Neural cell (in vitro differentiated cells): ENCODE data around the gene SH3PXD2A. TPM values are rescaled to one million over a fixed set of nuclear protein-coding genes. Genes with fewer than 3 reads are reported as not detected.

ENCODE experiments used
- H2AFZ ChIP-seq: fragments of 200-600, 300-800 bp; sonication (generic), shearing (Covaris generic); 2 replicates; pipeline ENCODE4 v1.6.0; 2014; ENCODE audit warnings: low read depth, mild to moderate bottlenecking, antibody characterized with exemption, low read length, moderate library complexity
- H3F3A ChIP-seq: fragments of 200-600 bp; shearing (Covaris generic); 2 replicates; pipeline ENCODE4 v1.6.1; 2016; ENCODE audit warnings: mild to moderate bottlenecking, moderate library complexity, mixed read lengths, antibody characterized with exemption, low read length; ENCODE audit not compliant: insufficient read depth, poor library complexity, severe bottlenecking
- H3K27ac ChIP-seq: fragments of 200-600, 300-800 bp; sonication (generic), shearing (Covaris generic); 2 replicates; pipeline ENCODE4 v1.5.1; 2014; ENCODE audit warnings: mild to moderate bottlenecking, low read length, moderate library complexity
- H3K27me3 ChIP-seq: fragments of 300-800, 200-600 bp; sonication (generic), shearing (Covaris generic); 2 replicates; pipeline ENCODE4 v1.6.0; 2014; ENCODE audit warnings: mild to moderate bottlenecking, low read depth, low read length, moderate library complexity; ENCODE audit not compliant: insufficient read depth
- H3K36me3 ChIP-seq: fragments of 300-800, 200-600 bp; sonication (generic), shearing (Covaris generic); 2 replicates; pipeline ENCODE4 v1.5.1; 2014; ENCODE audit warnings: mild to moderate bottlenecking, antibody characterized with exemption, low read length, moderate library complexity; ENCODE audit not compliant: insufficient read depth
- H3K4me2 ChIP-seq: fragments of 300-800, 200-600 bp; sonication (generic), shearing (Covaris generic); 2 replicates; pipeline ENCODE4 v1.6.0; 2014; ENCODE audit warnings: mild to moderate bottlenecking, low read length
- H3K4me3 ChIP-seq: fragments of 300-800, 200-600 bp; sonication (generic), shearing (Covaris generic); 2 replicates; pipeline ENCODE4 v1.5.1; 2014; ENCODE audit warnings: mild to moderate bottlenecking, low read length, moderate library complexity
- H3K79me2 ChIP-seq: fragments of 200-600 bp; shearing (Covaris generic); replicated peaks from 2 replicates; pipeline ENCODE4 v1.6.0; 2014; ENCODE audit warnings: mild to moderate bottlenecking, low read length, moderate library complexity; ENCODE audit not compliant: insufficient read depth
- H3K9ac ChIP-seq: fragments of 300-800, 200-600 bp; sonication (generic), shearing (Covaris generic); 2 replicates; pipeline ENCODE4 v1.6.1; 2016; ENCODE audit warnings: mild to moderate bottlenecking, low read length, mixed read lengths
- H3K9me2 ChIP-seq: fragments of 200-600 bp; shearing (Covaris generic); 2 replicates; pipeline ENCODE4 v1.6.1; 2016; ENCODE audit warnings: mild to moderate bottlenecking, low read length, mixed read lengths; ENCODE audit not compliant: insufficient read depth
- H3K9me3 ChIP-seq: fragments of 200-600, 300-800 bp; sonication (generic), shearing (Covaris generic); 2 replicates; pipeline ENCODE4 v1.6.1; 2016; ENCODE audit warnings: mild to moderate bottlenecking, mixed run types, low read length, moderate library complexity, mixed read lengths
- H4K20me1 ChIP-seq: fragments of 200-600 bp; shearing (Covaris generic); 2 replicates; pipeline ENCODE4 v1.6.1; 2016; ENCODE audit warnings: mild to moderate bottlenecking, mixed run types; ENCODE audit not compliant: insufficient read depth
- EP300 ChIP-seq: fragments of 450-650 bp; conservative IDR thresholded peaks from 2 replicates; pipeline ENCODE4 v1.6.1; 2014; ENCODE audit warnings: antibody characterized with exemption, mild to moderate bottlenecking, moderate library complexity; ENCODE audit not compliant: poor library complexity, severe bottlenecking
- EZH2 ChIP-seq: fragments of 200-600, 300-800 bp; shearing (Covaris generic), sonication (generic); IDR thresholded peaks from 2 replicates; pipeline ENCODE4 v1.6.1; 2014; ENCODE audit warnings: antibody characterized with exemption, low read length, borderline replicate concordance, mild to moderate bottlenecking; ENCODE audit not compliant: insufficient read depth, poor library complexity, severe bottlenecking
- MXI1 ChIP-seq: fragments of 450-650 bp; conservative IDR thresholded peaks from 2 replicates; pipeline ENCODE4 v1.6.1; 2014; ENCODE audit warnings: antibody characterized with exemption, mild to moderate bottlenecking; ENCODE audit not compliant: poor library complexity, severe bottlenecking
- POLR2AphosphoS5 ChIP-seq: IDR thresholded peaks from 2 replicates; pipeline ENCODE4 v1.6.1; 2012
- RAD21 ChIP-seq: fragments of 450-650 bp; conservative IDR thresholded peaks from 2 replicates; pipeline ENCODE4 v1.6.1; 2014; ENCODE audit warnings: antibody characterized with exemption, mild to moderate bottlenecking, moderate library complexity
- SMC3 ChIP-seq: fragments of 450-650 bp; conservative IDR thresholded peaks from 2 replicates; pipeline ENCODE4 v1.6.1; 2014; ENCODE audit warnings: antibody characterized with exemption, mild to moderate bottlenecking, moderate library complexity; ENCODE audit not compliant: poor library complexity
- TAF1 ChIP-seq: IDR thresholded peaks from 2 replicates; pipeline ENCODE4 v1.6.1; 2012; ENCODE audit warnings: low read depth
- polyA plus RNA-seq: library from polyadenylated mRNA; depleted of rRNA; stranded (reverse); fragments of >200 nt; gene quantifications from 2 replicates; pipeline ENCODE4 v1.2.3, GENCODE V29; 2014
- TF ChIP-seq, protein P1 (sequence below): fragments of 450-650 bp; IDR thresholded peaks from 2 replicates; pipeline ENCODE4 v1.5.1; 2014; ENCODE audit warnings: antibody characterized with exemption, mild to moderate bottlenecking, moderate library complexity; ENCODE audit not compliant: poor library complexity, severe bottlenecking
- TF ChIP-seq, protein P2 (sequence below): IDR thresholded peaks from 2 replicates; pipeline ENCODE4 v1.6.1; 2012; ENCODE audit warnings: borderline replicate concordance

The SH3PXD2A gene
- polyA plus RNA-seq, 1 donor from 2014 or later, result 5.2 TPM

DNA sequence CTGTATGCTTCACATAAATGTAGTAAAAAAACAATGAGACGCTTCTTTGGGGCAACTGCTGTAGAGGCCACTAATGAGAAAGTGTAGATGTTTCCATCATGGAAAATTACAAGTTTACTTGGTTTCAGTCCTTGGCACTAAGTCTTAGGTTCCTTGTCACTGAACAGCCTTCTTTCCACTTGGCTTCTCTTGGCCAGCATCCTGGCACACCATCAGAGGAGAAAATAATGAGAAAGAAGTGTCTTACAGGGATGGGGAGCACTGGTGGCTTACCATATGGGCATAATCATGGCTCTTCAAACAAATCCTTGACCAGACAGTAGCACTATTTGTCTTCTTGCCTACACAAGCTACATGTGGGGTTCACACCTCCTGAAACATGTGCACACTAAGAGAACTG, 22.5 kb upstream of the SH3PXD2A start:
- no peaks in the 10 kb centered on the region for H3K27me3 ChIP-seq
- H3F3A ChIP-seq, result peaks cover 10% of the 10 kb centered on the region
- TF ChIP-seq, protein P1, sequence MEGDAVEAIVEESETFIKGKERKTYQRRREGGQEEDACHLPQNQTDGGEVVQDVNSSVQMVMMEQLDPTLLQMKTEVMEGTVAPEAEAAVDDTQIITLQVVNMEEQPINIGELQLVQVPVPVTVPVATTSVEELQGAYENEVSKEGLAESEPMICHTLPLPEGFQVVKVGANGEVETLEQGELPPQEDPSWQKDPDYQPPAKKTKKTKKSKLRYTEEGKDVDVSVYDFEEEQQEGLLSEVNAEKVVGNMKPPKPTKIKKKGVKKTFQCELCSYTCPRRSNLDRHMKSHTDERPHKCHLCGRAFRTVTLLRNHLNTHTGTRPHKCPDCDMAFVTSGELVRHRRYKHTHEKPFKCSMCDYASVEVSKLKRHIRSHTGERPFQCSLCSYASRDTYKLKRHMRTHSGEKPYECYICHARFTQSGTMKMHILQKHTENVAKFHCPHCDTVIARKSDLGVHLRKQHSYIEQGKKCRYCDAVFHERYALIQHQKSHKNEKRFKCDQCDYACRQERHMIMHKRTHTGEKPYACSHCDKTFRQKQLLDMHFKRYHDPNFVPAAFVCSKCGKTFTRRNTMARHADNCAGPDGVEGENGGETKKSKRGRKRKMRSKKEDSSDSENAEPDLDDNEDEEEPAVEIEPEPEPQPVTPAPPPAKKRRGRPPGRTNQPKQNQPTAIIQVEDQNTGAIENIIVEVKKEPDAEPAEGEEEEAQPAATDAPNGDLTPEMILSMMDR, result no peak
- no peak for TF ChIP-seq EZH2
- TF ChIP-seq SMC3, result no peak
- TF ChIP-seq, protein P2, sequence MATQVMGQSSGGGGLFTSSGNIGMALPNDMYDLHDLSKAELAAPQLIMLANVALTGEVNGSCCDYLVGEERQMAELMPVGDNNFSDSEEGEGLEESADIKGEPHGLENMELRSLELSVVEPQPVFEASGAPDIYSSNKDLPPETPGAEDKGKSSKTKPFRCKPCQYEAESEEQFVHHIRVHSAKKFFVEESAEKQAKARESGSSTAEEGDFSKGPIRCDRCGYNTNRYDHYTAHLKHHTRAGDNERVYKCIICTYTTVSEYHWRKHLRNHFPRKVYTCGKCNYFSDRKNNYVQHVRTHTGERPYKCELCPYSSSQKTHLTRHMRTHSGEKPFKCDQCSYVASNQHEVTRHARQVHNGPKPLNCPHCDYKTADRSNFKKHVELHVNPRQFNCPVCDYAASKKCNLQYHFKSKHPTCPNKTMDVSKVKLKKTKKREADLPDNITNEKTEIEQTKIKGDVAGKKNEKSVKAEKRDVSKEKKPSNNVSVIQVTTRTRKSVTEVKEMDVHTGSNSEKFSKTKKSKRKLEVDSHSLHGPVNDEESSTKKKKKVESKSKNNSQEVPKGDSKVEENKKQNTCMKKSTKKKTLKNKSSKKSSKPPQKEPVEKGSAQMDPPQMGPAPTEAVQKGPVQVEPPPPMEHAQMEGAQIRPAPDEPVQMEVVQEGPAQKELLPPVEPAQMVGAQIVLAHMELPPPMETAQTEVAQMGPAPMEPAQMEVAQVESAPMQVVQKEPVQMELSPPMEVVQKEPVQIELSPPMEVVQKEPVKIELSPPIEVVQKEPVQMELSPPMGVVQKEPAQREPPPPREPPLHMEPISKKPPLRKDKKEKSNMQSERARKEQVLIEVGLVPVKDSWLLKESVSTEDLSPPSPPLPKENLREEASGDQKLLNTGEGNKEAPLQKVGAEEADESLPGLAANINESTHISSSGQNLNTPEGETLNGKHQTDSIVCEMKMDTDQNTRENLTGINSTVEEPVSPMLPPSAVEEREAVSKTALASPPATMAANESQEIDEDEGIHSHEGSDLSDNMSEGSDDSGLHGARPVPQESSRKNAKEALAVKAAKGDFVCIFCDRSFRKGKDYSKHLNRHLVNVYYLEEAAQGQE, result no peak
- TF ChIP-seq POLR2AphosphoS5, result no peak
- TF ChIP-seq EP300, result no peak
- H3K36me3 ChIP-seq, result no peaks in the 10 kb centered on the region
- H2AFZ ChIP-seq, result no peak overlapping the region
- H3K4me3 ChIP-seq, result no peak overlapping the region
- no peaks in the 10 kb centered on the region for H3K9me2 ChIP-seq
- no peak overlapping the region for H3K9ac ChIP-seq
- no peak overlapping the region for H3K27ac ChIP-seq
- no peaks in the 10 kb centered on the region for H3K9me3 ChIP-seq
- no peak overlapping the region for H3K4me2 ChIP-seq
- no peaks in the 10 kb centered on the region for H4K20me1 ChIP-seq
- H3K79me2 ChIP-seq, result no peaks in the 10 kb centered on the region

DNA sequence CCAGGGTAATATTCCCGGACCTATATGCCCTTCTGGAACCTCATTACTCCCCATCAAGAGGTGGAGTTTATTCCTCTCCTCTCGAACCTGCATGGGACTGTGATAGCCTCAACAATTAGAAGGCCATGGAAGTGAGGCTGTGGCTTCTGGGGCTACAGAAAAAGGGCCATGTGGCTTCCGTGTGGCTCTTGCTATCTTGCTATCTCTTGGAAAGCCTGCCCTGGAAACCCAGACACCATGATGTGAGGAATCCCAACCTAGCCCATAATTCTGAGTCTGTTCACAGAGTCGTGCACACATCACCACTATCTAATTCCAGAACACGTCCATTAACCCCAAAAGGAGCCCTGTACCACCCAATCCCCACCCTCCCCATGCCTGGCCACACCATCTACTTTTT, 20.8 kb upstream of the SH3PXD2A start:
- Histone ChIP-seq H3K79me2 (no peaks in the 10 kb centered on the region), H3F3A (peaks cover 5% of the 10 kb centered on the region), H4K20me1 (no peaks in the 10 kb centered on the region), H3K27ac (no peak overlapping the region), H3K36me3 (no peaks in the 10 kb centered on the region), H3K9me3 (no peaks in the 10 kb centered on the region), H3K27me3 (no peaks in the 10 kb centered on the region), H2AFZ (no peak overlapping the region), H3K4me3 (no peak overlapping the region), H3K9ac (no peak overlapping the region), H3K9me2 (no peaks in the 10 kb centered on the region), H3K4me2 (no peak overlapping the region)
- TF ChIP-seq RAD21 (no peak), POLR2AphosphoS5 (no peak), TAF1 (no peak), EP300 (no peak), EZH2 (no peak), SMC3 (no peak), MXI1 (no peak)
- TF ChIP-seq, protein P1, result no peak
- TF ChIP-seq, protein P2, result no peak
